CD4-positive, alpha-beta memory T cell (primary cell): ENCODE results near the gene RAP1GAP. TPM values are rescaled to one million over a fixed set of nuclear protein-coding genes. Genes with fewer than 3 reads are reported as not detected.

Source experiments
- CTCF ChIA-PET: fragments of 350-600 bp; sonication (Branson Sonifier 250); formaldehyde crosslinking; loops from one replicate; lab custom pipeline; 2021; ENCODE audit warnings: inconsistent platforms; ENCODE audit not compliant: partially characterized antibody; lab: Charles Lee
- POLR2A ChIA-PET: fragments of 350-600 bp; sonication (Branson Sonifier 250); formaldehyde crosslinking; loops from one replicate; lab custom pipeline; 2021; ENCODE audit not compliant: partially characterized antibody; lab: Charles Lee
- DNase-seq, 5 donors: peaks; one replicate each; pipeline versions ENCODE4 v3.0.0 to v3.0.0-alpha.2; 2020 to 2022; ENCODE audit warnings: mixed read lengths in 1 of 5
- H3K27ac ChIP-seq: one replicate; pipeline ENCODE4 v1.7.0; 2013; ENCODE audit warnings: low read depth, low read length
- H3K27me3 ChIP-seq: 2 replicates; pipeline ENCODE4 v1.7.0; 2013; ENCODE audit warnings: mild to moderate bottlenecking, low read length, moderate library complexity; ENCODE audit not compliant: insufficient read depth
- H3K36me3 ChIP-seq: 2 replicates; pipeline ENCODE4 v1.7.0; 2013; ENCODE audit warnings: mild to moderate bottlenecking, low read length, moderate library complexity; ENCODE audit not compliant: insufficient read depth
- H3K4me1 ChIP-seq: 2 replicates; pipeline ENCODE4 v1.7.0; 2013; ENCODE audit warnings: mild to moderate bottlenecking, low read length, moderate library complexity; ENCODE audit not compliant: insufficient read depth
- H3K4me3 ChIP-seq, 2 donors: one replicate each; pipeline ENCODE4 v1.7.0; 2013; ENCODE audit warnings: low read length in 2 of 2, mild to moderate bottlenecking in 1 of 2
- H3K9me3 ChIP-seq, 2 donors: one replicate each; pipeline ENCODE4 v1.7.0; 2013; ENCODE audit warnings: low read length in 2 of 2, control low read depth in 1 of 2; ENCODE audit not compliant: control insufficient read depth in 1 of 2
- H3K27ac Mint-ChIP-seq, 7 donors: one replicate each; pipeline ENCODE4 v1.8.0; 2020 to 2021; ENCODE audit warnings: mixed read lengths in 7 of 7, mild to moderate bottlenecking in 6 of 7, inconsistent platforms in 3 of 7, moderate library complexity in 3 of 7
- H3K27me3 Mint-ChIP-seq, 2 donors: one replicate each; pipeline ENCODE4 v1.8.0; 2020 to 2021; ENCODE audit warnings: mixed read lengths in 2 of 2
- H3K36me3 Mint-ChIP-seq, 2 donors: one replicate each; pipeline ENCODE4 v1.8.0; 2020 to 2021; ENCODE audit warnings: mixed read lengths in 2 of 2, inconsistent platforms in 1 of 2, mild to moderate bottlenecking in 1 of 2
- H3K4me1 Mint-ChIP-seq, 4 donors: one replicate each; pipeline ENCODE4 v1.8.0; 2020 to 2021; ENCODE audit warnings: mixed read lengths in 4 of 4, mild to moderate bottlenecking in 1 of 4
- H3K4me3 Mint-ChIP-seq, 8 donors: one replicate each; pipeline ENCODE4 v1.8.0; 2020 to 2021; ENCODE audit warnings: mixed read lengths in 8 of 8, mild to moderate bottlenecking in 7 of 8, moderate library complexity in 6 of 8, inconsistent platforms in 3 of 8
- H3K9me3 Mint-ChIP-seq, 8 donors: one replicate each; pipeline ENCODE4 v1.8.0; 2020 to 2021; ENCODE audit warnings: mixed read lengths in 8 of 8, mild to moderate bottlenecking in 5 of 8, inconsistent platforms in 3 of 8, moderate library complexity in 1 of 8
- intact Hi-C: fragments of 100-400 bp; cut with micrococcal nuclease; formaldehyde crosslinking; loops from one replicate; pipeline ENCODE4 v1.15.1; 2023
- polyA plus RNA-seq, 2 donors: library from polyadenylated mRNA; unstranded; fragments of 300-500 nt; fragmentation: Illumina TruSeq; gene quantifications; one replicate each; pipeline ENCODE4 v1.2.3, GENCODE V29; 2021
- total RNA-seq, 2 experiments: library from RNA; stranded (reverse); gene quantifications; one replicate each; pipeline ENCODE4 v1.2.3, GENCODE V29; 2021

The RAP1GAP gene
- total and polyA plus RNA-seq, 4 experiments from 2014 or later: 0.23 to 0.72 TPM; not detected in 2

GRCh38 chr1:21620496-21620895, 48.7 kb downstream of the RAP1GAP start:
- Histone ChIP-seq H3K4me1 (no peaks in the 10 kb centered on the region), H3K4me3 (no peak overlapping the region), H3K36me3 (no peaks in the 10 kb centered on the region), H3K9me3 (no peaks in the 10 kb centered on the region), H3K27me3 (no peaks in the 10 kb centered on the region), H3K27ac (no peak overlapping the region)
- no peak overlapping the region for H3K4me3 Mint-ChIP-seq
- intact Hi-C loops: no loop called here
- peaks cover 10 to 14% of the 10 kb centered on the region in 2 donors for H3K27me3 Mint-ChIP-seq
- H3K27ac Mint-ChIP-seq: no peak overlapping the region
- CTCF ChIA-PET: no interaction called here
- H3K4me1 Mint-ChIP-seq: peaks cover 5 to 16% (median 10%) of the 10 kb centered on the region in 4 donors
- DNase-seq: no peak
- no peaks in the 10 kb centered on the region for H3K9me3 Mint-ChIP-seq
- no peaks in the 10 kb centered on the region for H3K36me3 Mint-ChIP-seq
- POLR2A ChIA-PET: no interaction called here

GRCh38 chr1:21620011-21620410, 49.1 kb downstream of the RAP1GAP start:
- H3K4me3 ChIP-seq: no peak overlapping the region

GRCh38 chr1:21619375-21619947, 49.7 kb downstream of the RAP1GAP start:
- H3K27me3 Mint-ChIP-seq: peaks cover 10 to 14% of the 10 kb centered on the region in 2 donors
- H3K4me3 Mint-ChIP-seq: no peak overlapping the region
- no peak overlapping the region for H3K4me3 ChIP-seq
- POLR2A ChIA-PET: no interaction called here
- no peak for DNase-seq
- no peaks in the 10 kb centered on the region for H3K36me3 Mint-ChIP-seq
- CTCF ChIA-PET: no interaction called here
- peaks cover 5 to 16% (median 10%) of the 10 kb centered on the region in 4 donors for H3K4me1 Mint-ChIP-seq
- H3K27ac ChIP-seq: no peak overlapping the region
- no peaks in the 10 kb centered on the region for H3K9me3 Mint-ChIP-seq
- no peaks in the 10 kb centered on the region for H3K36me3 ChIP-seq
- no peaks in the 10 kb centered on the region for H3K4me1 ChIP-seq
- intact Hi-C loops: no loop called here
- no peak overlapping the region for H3K27ac Mint-ChIP-seq
- H3K9me3 ChIP-seq: no peaks in the 10 kb centered on the region
- H3K27me3 ChIP-seq: no peaks in the 10 kb centered on the region

More at GRCh38 chr1:21620011-21620410, 49.1 kb downstream of the RAP1GAP start:
- no peak for DNase-seq
- no peaks in the 10 kb centered on the region for H3K36me3 Mint-ChIP-seq
- H3K36me3 ChIP-seq: no peaks in the 10 kb centered on the region
- CTCF ChIA-PET: no interaction called here
- H3K27me3 Mint-ChIP-seq: peaks cover 10 to 14% of the 10 kb centered on the region in 2 donors
- H3K27me3 ChIP-seq: no peaks in the 10 kb centered on the region
- POLR2A ChIA-PET: no interaction called here
- peaks cover 5 to 16% (median 10%) of the 10 kb centered on the region in 4 donors for H3K4me1 Mint-ChIP-seq
- H3K4me3 Mint-ChIP-seq: no peak overlapping the region
- H3K27ac ChIP-seq: no peak overlapping the region
- intact Hi-C loops: no loop called here
- no peaks in the 10 kb centered on the region for H3K9me3 ChIP-seq
- H3K9me3 Mint-ChIP-seq: no peaks in the 10 kb centered on the region
- no peak overlapping the region for H3K27ac Mint-ChIP-seq
- H3K4me1 ChIP-seq: no peaks in the 10 kb centered on the region

- intact Hi-C loops: no loop called here
- Histone ChIP-seq H3K9me3 (no peaks in the 10 kb centered on the region), H3K27me3 (no peaks in the 10 kb centered on the region), H3K4me1 (no peaks in the 10 kb centered on the region), H3K27ac (no peak overlapping the region), H3K4me3 (no peak overlapping the region), H3K36me3 (no peaks in the 10 kb centered on the region)
- no peak for DNase-seq
- ChIA-PET POLR2A (no interaction called here), CTCF (no interaction called here)
- Mint-ChIP-seq H3K27me3 (peaks cover 7 to 11% of the 10 kb centered on the region in 2 donors), H3K4me1 (peaks cover 5 to 11% (median 10%) of the 10 kb centered on the region in 4 donors), H3K36me3 (no peaks in the 10 kb centered on the region), H3K27ac (no peak overlapping the region), H3K9me3 (no peaks in the 10 kb centered on the region), H3K4me3 (no peak overlapping the region)
Observed at GRCh38 chr1:21618561-21619374, 50.4 kb downstream of the RAP1GAP start.

GRCh38 chr1:21618059-21618458, 51.1 kb downstream of the RAP1GAP start:
- no peaks in the 10 kb centered on the region for H3K4me1 ChIP-seq
- Mint-ChIP-seq H3K9me3 (no peaks in the 10 kb centered on the region), H3K4me1 (peaks cover 5 to 10% (median 10%) of the 10 kb centered on the region in 4 donors), H3K27ac (no peak overlapping the region), H3K4me3 (no peak overlapping the region), H3K27me3 (peaks cover 6 to 11% of the 10 kb centered on the region in 2 donors), H3K36me3 (no peaks in the 10 kb centered on the region)
- no peaks in the 10 kb centered on the region for H3K27me3 ChIP-seq
- ChIA-PET CTCF (no interaction called here), POLR2A (no interaction called here)
- intact Hi-C loops: no loop called here
- no peak for DNase-seq
- H3K36me3 ChIP-seq: no peaks in the 10 kb centered on the region
- H3K27ac ChIP-seq: no peak overlapping the region
- no peaks in the 10 kb centered on the region for H3K9me3 ChIP-seq
- H3K4me3 ChIP-seq: no peak overlapping the region

- ChIA-PET CTCF (no interaction called here), POLR2A (no interaction called here)
- H3K9me3 ChIP-seq: no peaks in the 10 kb centered on the region
- Mint-ChIP-seq H3K4me3 (no peak overlapping the region), H3K36me3 (no peaks in the 10 kb centered on the region), H3K27ac (no peak overlapping the region), H3K27me3 (peaks cover 5 to 9% of the 10 kb centered on the region in 2 donors), H3K9me3 (no peaks in the 10 kb centered on the region), H3K4me1 (peaks cover 3 to 10% (median 7%) of the 10 kb centered on the region in 4 donors)
- intact Hi-C loops: no loop called here
- no peaks in the 10 kb centered on the region for H3K27me3 ChIP-seq
- H3K36me3 ChIP-seq: no peaks in the 10 kb centered on the region
- no peak overlapping the region for H3K27ac ChIP-seq
- no peaks in the 10 kb centered on the region for H3K4me1 ChIP-seq
- no peak for DNase-seq
- no peak overlapping the region for H3K4me3 ChIP-seq
Observed at GRCh38 chr1:21617126-21617738, 51.9 kb downstream of the RAP1GAP start.

GRCh38 chr1:21616372-21616771, 52.8 kb downstream of the RAP1GAP start:
- peaks cover 5% of the 10 kb centered on the region in 2 donors for H3K27me3 Mint-ChIP-seq
- no peak overlapping the region for H3K27ac Mint-ChIP-seq
- CTCF ChIA-PET: no interaction called here

More at GRCh38 chr1:21616372-21616771, 52.8 kb downstream of the RAP1GAP start:
- Histone ChIP-seq H3K36me3 (no peaks in the 10 kb centered on the region), H3K27me3 (no peaks in the 10 kb centered on the region), H3K27ac (no peak overlapping the region), H3K9me3 (no peaks in the 10 kb centered on the region), H3K4me1 (no peaks in the 10 kb centered on the region), H3K4me3 (no peak overlapping the region)
- peaks cover 0 to 6% (median 3%) of the 10 kb centered on the region in 4 donors for H3K4me1 Mint-ChIP-seq
- POLR2A ChIA-PET: no interaction called here
- H3K4me3 Mint-ChIP-seq: no peak overlapping the region
- DNase-seq: no peak
- no peaks in the 10 kb centered on the region for H3K36me3 Mint-ChIP-seq
- no peaks in the 10 kb centered on the region for H3K9me3 Mint-ChIP-seq
- intact Hi-C loops: no loop called here
